Mucosa of descending colon (tissue), 3 donors: Measurements from ENCODE around the gene SLC33A1. TPM values are rescaled to one million over a fixed set of nuclear protein-coding genes. Genes with fewer than 3 reads are reported as not detected.
"Not testable (repeated sequence)": the region's sequence is repeated elsewhere in the genome, so short reads cannot be mapped to it uniquely, and the experiment has no call there.

Experiments
- ATAC-seq: fragments of 200-7000 bp; cut with Tn5 transposase; one replicate; pipeline ENCODE4 v1.9.1; 2020; ENCODE audit warnings: mild to moderate bottlenecking, moderate library complexity
- DNase-seq, 3 donors: peaks; one replicate each; pipeline ENCODE4 v3.0.0-alpha.2; 2020
- H3K36me3 ChIP-seq: fragments of 200-600 bp; one replicate; pipeline ENCODE4 v1.8.0; 2021; ENCODE audit warnings: low read depth, mild to moderate bottlenecking
- H3K4me1 ChIP-seq: fragments of 200-600 bp; one replicate; pipeline ENCODE4 v1.8.0; 2021; ENCODE audit warnings: low read depth, mild to moderate bottlenecking
- H3K4me3 ChIP-seq: fragments of 200-600 bp; one replicate; pipeline ENCODE4 v1.8.0; 2021; ENCODE audit warnings: mild to moderate bottlenecking
- H3K9me3 ChIP-seq: fragments of 200-600 bp; one replicate; pipeline ENCODE4 v1.8.0; 2021; ENCODE audit warnings: mild to moderate bottlenecking
- CTCF ChIP-seq: fragments of 200-600 bp; IDR thresholded peaks from one replicate; pipeline ENCODE4 v1.8.0; 2022; ENCODE audit warnings: antibody characterized with exemption, mild to moderate bottlenecking
- intact Hi-C, 2 donors: fragments of 100-400 bp; cut with DNase I in 1 of 2; cut with micrococcal nuclease in 1 of 2; formaldehyde crosslinking; loops; one replicate each; pipeline versions ENCODE4 v1.11.0 to v1.11.1; 2022; cut with DNase I, micrococcal nuclease
- total RNA-seq, 3 donors: library from RNA; stranded (reverse); fragmentation: NEBNext Ultra II Directional in 2 of 3; extraction: Animal tissue kit (Norgen Biotek cat#: 25700) in 2 of 3; gene quantifications; one replicate each; pipeline versions ENCODE4 v1.2.1 to v1.2.4, GENCODE V29; 2021 to 2023
- donor health status: DM: no; HTN: no; CAD: no; lungs with moderate emphysema.
- donor health status: DM: no; HTN: no; CAD: no.
- donor health status: DM: no; HTN: yes; CAD: no.

The SLC33A1 gene
- total RNA-seq, 3 donors from 2014 or later, result 25.8 to 31.0 (median 27.8) TPM

- Histone ChIP-seq H3K9me3 (no peaks in the 10 kb centered on the region), H3K36me3 (peaks cover 6% of the 10 kb centered on the region), H3K4me3 (peak within 1 kb of the TSS; percentile 90), H3K4me1 (peaks cover 12% of the 10 kb centered on the region)
- ATAC-seq (peak; percentile 96), DNase-seq (peak; percentile 95 to 99 (median 97))
- peak; percentile 70 for TF ChIP-seq CTCF
- intact Hi-C loops, result no loop called here
Observed at GRCh38 chr3:155870133-155870944, 16.1 kb upstream of the SLC33A1 start, which contains the start of gene GMPS. GMPS (plus strand) TSS chr3:155870650; CDS start chr3:155870871, 221 bp downstream.

- Histone ChIP-seq H3K36me3 (peaks cover 6% of the 10 kb centered on the region), H3K9me3 (no peaks in the 10 kb centered on the region), H3K4me3 (no peak overlapping the region), H3K4me1 (peaks cover 12% of the 10 kb centered on the region)
- DNase-seq (no peak), ATAC-seq (no peak)
- TF ChIP-seq CTCF, result no peak
- intact Hi-C loops, result no loop called here
Observed at GRCh38 chr3:155869691-155870090, 15.5 kb upstream of the SLC33A1 start.

- Histone ChIP-seq H3K9me3 (no peaks in the 10 kb centered on the region), H3K4me3 (no peak overlapping the region), H3K4me1 (no peaks in the 10 kb centered on the region), H3K36me3 (no peaks in the 10 kb centered on the region)
- ATAC-seq, result no peak
- no peak for DNase-seq
- intact Hi-C loops, result no loop called here
- TF ChIP-seq CTCF, result no peak
Observed at GRCh38 chr3:155863072-155863784, 9.0 kb upstream of the SLC33A1 start.

GRCh38 chr3:155862290-155862982 is 8.2 kb upstream of the SLC33A1 start:
- ATAC-seq, result peak; percentile 30
- H3K4me3 ChIP-seq, H3K9me3 ChIP-seq, intact Hi-C loops, H3K36me3 ChIP-seq, H3K4me1 ChIP-seq: not testable (repeated sequence)
- DNase-seq, result peak in 1 of 3 donors; percentile 15

- no peak for TF ChIP-seq CTCF
- DNase-seq, result no peak
- no peak for ATAC-seq
Observed at GRCh38 chr3:155861476-155862183, 7.4 kb upstream of the SLC33A1 start.

GRCh38 chr3:155860424-155860823 is 6.2 kb upstream of the SLC33A1 start:
- ATAC-seq, H3K4me1 ChIP-seq, H3K36me3 ChIP-seq, DNase-seq, H3K4me3 ChIP-seq, intact Hi-C loops, H3K9me3 ChIP-seq: not testable (repeated sequence)

More at GRCh38 chr3:155861476-155862183, 7.4 kb upstream of the SLC33A1 start:
- Histone ChIP-seq H3K9me3 (no peaks in the 10 kb centered on the region), H3K36me3 (no peaks in the 10 kb centered on the region), H3K4me3 (no peak overlapping the region), H3K4me1 (no peaks in the 10 kb centered on the region)
- intact Hi-C loops, result no loop called here
